ENCODE results near the gene OBSCN.

OBSCN gene

DNA sequence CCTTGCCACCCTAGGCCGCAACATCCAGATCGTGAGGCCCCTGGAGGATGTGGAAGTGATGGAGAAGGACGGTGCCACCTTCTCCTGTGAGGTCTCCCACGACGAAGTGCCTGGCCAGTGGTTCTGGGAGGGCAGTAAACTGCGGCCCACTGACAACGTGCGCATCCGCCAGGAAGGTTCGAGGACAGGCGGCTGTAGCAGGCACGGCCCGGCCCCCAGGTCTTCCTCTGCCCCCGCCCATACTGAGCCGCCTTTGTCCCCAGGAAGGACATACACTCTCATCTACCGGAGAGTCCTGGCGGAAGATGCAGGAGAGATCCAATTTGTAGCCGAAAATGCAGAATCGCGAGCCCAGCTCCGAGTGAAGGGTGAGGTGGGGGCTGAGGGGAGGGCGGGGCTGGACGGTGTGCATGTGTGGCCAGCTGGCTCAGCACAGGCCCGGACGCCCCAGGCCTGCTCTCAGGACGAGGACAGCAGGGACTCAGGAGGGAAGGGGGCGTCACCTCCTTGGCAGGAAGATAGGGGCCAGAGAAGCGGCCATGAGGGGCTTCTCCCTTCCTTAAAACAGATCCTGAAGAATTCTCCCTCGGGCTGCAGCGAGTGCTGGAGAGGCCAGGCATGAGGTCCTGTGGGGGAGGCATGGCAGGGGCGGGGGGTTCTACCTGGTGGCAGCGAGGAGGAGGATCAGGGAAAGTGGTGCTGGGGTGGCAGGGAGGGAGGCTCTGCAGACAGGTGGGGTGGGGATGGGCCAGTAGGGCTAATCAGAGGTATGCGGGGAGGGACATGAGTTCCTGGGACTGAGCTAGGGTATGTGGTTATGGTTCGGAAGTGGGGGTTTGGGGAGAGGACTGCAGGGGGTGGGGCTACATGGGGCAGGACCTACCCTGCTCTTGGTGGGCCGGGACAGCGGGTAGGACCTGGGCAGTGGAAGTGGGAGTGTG lies 69.9 kb downstream of the OBSCN start:
- DNase-seq (ENCODE audit: low read depth) = no peak

DNA sequence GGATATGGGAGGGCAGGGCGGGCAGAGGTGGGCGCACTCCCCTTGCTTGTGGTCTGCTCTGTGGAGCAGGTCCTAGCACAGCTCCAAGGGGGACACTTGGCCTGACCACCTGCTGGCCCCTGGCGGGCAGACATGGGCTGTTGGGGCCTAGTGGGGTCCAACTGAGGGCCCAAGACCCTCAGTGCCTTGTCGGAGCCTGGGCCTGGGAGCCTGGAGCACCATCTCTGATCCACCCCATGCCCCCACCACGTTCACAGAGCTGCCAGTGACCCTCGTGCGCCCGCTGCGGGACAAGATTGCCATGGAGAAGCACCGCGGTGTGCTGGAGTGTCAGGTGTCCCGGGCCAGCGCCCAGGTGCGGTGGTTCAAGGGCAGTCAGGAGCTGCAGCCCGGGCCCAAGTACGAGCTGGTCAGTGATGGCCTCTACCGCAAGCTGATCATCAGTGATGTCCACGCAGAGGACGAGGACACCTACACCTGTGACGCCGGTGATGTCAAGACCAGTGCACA lies 70.6 kb downstream of the OBSCN start:
- DNase-seq (ENCODE audit: low read depth) = no peak

DNA sequence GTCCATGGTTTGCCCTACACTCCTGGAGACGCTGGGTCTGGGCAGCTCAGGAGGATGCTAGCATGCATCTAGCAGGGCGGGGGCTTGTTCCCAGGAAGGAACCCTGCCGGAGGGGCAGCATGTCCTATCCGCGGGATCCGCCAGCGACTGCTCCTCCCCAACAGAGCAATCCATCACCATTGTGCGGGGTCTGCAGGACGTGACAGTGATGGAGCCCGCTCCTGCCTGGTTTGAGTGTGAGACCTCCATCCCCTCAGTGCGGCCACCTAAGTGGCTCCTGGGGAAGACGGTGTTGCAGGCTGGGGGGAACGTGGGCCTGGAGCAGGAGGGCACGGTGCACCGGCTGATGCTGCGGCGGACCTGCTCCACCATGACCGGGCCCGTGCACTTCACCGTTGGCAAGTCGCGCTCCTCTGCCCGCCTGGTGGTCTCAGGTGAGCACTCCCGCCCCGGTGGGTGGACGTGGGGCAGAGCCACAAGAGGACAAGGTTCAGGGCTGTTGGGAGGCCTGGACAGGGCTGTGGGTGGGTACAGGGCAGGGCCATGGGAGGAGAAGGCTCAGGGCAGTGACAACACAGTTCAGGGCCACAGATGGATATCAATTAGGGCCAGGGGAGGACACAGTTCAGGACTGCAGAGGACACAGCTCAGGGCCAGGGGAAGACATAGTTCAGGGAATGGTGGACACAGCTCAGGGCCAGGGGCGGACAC lies 71.3 kb downstream of the OBSCN start:
- DNase-seq (ENCODE audit: low read depth) = no peak

DNA sequence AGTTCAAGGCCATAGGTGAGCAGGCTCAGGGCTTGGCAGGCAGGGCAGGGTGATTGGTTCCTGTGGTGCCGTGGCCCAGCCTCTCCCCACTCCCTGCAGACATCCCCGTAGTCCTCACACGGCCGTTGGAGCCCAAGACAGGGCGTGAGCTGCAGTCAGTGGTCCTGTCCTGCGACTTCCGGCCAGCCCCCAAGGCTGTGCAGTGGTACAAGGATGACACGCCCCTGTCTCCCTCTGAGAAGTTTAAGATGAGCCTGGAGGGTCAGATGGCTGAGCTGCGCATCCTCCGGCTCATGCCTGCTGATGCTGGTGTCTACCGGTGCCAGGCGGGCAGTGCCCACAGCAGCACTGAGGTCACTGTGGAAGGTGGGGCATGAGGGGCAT lies 71.9 kb downstream of the OBSCN start:
- no peak for DNase-seq (ENCODE audit: low read depth)

DNA sequence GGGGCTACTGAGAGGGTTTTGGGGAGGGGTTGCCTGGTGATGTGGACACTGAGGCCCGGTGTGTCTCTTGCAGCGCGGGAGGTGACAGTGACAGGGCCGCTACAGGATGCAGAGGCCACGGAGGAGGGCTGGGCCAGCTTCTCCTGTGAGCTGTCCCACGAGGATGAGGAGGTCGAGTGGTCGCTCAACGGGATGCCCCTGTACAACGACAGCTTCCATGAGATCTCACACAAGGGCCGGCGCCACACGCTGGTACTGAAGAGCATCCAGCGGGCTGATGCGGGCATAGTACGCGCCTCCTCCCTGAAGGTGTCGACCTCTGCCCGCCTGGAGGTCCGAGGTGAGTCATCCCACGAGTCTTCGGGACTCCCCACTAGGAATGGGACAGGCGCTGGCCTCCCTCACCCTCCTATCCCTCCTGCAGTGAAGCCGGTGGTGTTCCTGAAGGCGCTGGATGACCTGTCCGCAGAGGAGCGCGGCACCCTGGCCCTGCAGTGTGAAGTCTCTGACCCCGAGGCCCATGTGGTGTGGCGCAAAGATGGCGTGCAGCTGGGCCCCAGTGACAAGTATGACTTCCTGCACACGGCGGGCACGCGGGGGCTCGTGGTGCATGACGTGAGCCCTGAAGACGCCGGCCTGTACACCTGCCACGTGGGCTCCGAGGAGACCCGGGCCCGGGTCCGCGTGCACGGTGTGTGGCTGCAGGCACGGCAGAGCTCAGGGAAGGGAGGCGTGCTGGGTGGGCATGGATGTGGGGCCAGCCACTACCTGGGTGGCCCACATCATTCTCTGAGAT lies 72.5 kb downstream of the OBSCN start:
- DNase-seq (ENCODE audit: low read depth) = no peak

DNA sequence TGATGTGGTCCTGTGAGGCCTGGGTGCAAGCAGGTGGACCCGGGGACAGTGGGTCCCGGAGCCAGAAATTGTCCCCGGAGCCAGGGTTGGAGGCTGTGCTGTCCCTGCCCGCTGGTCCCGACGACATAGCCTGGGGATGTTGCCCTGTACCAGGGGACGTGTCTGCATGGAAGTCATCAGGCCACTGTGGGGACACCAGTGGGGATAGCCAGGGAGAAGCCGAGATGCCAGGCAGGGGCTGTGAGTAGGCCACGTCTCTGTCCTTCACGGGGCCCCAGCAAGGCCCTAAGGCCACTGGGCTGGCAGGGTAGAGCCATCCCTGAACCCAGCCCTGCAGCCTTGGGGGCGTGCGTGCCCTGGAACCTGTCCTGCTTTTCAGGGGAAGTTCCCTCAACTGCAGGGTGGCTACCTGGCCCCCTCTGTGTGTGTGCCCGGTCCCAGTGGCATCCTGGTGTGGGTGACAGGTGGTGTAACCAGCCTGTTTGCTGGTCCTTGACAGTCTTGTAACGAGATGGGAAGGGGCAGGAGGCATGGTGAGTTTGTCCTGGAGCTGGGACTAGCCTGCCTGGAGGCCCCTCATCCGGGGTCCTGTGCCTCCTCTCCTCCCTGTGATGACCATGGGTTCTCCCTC lies 73.2 kb downstream of the OBSCN start:
- no peak for DNase-seq (ENCODE audit: low read depth)

DNA sequence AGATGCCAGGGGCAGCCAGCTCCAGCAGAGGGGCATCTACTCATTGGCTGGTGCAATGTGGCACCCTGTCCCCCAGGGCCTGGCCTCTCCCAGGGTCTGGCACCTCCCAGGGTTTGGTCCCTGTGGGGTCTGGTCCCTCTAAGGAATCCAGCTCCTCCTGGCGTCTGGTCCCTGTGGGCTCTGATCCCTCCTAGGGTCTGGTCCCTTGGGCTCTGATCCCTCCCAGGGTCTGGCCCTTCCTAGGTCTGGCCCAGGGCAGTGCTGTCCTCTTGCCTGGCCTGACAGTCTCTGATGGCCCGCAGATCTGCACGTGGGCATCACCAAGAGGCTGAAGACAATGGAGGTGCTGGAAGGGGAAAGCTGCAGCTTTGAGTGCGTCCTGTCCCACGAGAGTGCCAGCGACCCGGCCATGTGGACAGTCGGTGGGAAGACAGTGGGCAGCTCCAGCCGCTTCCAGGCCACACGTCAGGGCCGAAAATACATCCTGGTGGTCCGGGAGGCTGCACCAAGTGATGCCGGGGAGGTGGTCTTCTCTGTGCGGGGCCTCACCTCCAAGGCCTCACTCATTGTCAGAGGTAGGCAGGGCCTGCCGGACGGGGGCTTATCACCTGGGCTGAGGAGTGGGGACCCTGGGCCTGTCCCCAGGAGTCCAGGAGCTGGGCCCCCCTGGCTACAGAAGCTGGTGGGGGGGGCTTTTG lies 73.9 kb downstream of the OBSCN start:
- DNase-seq (ENCODE audit: low read depth) = no peak

DNA sequence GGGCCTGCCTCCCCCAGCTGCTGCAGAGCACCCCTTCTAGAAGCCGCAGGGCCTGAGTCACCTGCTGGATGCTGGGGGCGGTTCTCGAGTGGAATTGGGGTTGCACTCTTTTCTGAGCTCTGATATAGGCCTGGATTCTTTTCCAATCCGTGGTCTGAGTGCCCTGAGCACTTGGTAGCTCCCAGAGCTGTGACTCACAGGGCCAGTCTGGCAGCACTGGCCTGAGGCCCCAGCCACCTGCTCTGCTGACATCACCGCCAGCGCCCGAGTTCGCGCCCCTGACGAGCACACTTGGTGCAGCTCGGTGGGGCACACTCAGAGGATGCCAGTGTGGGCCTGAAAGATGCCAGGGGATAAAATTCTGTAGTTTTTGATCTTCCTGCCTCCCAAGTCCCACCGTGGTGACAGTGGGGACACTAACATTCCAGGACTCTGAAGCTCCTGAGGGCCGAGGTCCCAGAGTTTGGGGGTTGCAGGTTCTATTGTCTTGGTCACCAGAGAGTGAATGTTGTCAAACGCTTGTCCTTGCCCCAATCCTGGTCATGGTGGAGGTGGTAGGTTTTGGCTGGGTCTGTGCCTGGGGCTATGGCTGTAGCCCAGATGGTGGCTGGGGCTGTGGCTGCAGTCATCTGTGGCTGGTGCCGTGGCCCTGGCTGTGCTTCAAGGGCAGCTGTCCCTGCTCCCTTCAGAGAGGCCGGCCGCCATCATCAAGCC lies 74.6 kb downstream of the OBSCN start:
- no peak for DNase-seq (ENCODE audit: low read depth)

DNA sequence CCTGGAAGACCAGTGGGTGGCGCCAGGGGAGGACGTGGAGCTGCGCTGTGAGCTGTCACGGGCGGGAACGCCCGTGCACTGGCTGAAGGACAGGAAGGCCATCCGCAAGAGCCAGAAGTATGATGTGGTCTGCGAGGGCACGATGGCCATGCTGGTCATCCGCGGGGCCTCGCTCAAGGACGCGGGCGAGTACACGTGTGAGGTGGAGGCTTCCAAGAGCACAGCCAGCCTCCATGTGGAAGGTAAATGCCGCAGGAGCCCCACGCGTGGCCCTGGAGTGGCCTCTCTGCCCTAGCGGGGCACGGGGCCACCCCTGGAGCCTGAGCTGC lies 75.2 kb downstream of the OBSCN start:
- no peak for DNase-seq (ENCODE audit: low read depth)

DNA sequence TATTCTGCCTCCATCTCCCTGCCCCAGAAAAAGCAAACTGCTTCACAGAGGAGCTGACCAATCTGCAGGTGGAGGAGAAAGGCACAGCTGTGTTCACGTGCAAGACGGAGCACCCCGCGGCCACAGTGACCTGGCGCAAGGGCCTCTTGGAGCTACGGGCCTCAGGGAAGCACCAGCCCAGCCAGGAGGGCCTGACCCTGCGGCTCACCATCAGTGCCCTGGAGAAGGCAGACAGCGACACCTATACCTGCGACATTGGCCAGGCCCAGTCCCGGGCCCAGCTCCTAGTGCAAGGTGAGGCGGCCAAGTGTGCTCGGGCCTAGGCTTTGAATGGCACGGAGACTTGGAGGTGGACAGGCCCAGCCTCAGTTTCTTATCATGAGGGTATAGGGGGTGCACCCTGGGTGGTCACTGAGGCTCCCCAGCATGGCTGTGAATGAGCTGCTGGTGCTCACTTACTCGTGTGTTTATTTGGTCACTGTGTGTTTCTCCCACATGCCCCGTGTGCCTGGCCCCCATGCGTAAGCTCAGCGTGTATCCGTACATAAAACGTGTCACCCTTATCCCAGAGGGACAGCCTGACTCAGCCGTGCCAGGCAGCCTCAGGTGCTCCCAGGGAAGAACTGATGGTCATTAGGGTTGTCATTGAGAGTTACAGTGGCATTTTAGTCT lies 75.8 kb downstream of the OBSCN start:
- DNase-seq (ENCODE audit: low read depth) = no peak

DNA sequence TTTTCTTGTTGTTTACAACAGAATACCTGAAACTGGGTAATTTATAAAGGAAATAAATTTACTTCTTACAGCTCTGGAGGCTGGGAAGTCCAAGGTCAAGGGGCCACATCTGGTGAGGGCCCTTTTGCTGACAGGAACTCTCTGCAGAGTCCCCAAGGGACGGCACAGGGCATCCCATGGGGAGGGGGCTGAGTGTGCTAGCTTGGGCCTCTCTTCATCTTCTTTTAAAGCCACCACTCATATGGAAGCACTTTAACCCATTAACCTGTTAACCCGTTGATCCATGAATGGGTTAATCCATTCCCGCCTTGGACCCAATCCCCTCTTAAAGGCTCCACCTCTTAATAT lies 76.3 kb downstream of the OBSCN start:
- DNase-seq (ENCODE audit: low read depth) = no peak

DNA sequence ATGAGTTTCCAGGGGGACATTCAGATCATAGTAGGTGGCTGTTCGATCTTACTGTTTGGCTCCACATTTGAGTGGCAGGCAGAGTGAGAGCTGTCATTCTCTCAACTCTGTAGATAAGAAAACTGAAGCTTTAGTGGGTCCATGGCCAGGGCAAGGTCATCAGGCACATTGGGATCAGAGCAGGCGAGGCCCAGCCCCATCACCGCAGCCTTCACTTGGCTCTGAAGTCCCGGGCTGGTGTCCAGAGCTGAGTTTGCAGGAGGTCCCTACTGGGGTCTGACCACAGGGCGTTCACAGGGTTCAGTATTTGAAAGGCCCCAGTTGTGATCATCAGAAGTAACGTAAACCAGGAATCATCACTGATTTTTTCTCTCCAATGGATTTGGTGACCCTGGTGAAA lies 76.7 kb downstream of the OBSCN start:
- DNase-seq (ENCODE audit: low read depth) = no peak

DNA sequence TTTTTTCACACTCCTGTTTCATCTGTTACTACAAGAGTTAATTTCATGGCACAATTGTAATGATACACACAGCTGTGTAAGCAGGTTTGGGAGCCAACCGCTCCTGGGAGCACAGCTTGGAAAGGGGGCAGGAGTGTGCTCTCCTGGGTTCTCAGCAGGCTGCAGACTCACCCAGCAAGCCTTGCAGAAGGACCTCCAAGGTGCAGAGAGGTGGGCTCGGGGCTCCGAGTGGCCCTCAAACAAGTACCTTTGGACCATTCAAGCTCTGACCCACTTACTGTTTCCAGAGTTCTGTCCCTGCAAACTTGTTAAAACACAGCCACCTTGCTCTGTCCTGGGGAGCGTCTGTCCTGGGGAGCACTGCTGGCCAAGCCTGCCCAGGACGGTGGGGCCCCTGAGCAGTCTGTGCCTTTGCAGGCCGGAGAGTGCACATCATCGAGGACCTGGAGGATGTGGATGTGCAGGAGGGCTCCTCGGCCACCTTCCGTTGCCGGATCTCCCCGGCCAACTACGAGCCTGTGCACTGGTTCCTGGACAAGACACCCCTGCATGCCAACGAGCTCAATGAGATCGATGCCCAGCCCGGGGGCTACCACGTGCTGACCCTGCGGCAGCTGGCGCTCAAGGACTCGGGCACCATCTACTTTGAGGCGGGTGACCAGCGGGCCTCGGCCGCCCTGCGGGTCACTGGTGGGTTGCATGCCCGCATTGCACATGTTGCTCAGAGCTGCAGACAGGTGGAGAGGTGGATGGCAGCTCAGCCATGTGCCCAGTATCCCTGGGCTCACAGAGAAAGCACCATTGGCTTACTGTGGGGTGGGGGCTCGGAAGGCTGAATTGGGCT lies 78.0 kb downstream of the OBSCN start:
- DNase-seq (ENCODE audit: low read depth) = no peak

DNA sequence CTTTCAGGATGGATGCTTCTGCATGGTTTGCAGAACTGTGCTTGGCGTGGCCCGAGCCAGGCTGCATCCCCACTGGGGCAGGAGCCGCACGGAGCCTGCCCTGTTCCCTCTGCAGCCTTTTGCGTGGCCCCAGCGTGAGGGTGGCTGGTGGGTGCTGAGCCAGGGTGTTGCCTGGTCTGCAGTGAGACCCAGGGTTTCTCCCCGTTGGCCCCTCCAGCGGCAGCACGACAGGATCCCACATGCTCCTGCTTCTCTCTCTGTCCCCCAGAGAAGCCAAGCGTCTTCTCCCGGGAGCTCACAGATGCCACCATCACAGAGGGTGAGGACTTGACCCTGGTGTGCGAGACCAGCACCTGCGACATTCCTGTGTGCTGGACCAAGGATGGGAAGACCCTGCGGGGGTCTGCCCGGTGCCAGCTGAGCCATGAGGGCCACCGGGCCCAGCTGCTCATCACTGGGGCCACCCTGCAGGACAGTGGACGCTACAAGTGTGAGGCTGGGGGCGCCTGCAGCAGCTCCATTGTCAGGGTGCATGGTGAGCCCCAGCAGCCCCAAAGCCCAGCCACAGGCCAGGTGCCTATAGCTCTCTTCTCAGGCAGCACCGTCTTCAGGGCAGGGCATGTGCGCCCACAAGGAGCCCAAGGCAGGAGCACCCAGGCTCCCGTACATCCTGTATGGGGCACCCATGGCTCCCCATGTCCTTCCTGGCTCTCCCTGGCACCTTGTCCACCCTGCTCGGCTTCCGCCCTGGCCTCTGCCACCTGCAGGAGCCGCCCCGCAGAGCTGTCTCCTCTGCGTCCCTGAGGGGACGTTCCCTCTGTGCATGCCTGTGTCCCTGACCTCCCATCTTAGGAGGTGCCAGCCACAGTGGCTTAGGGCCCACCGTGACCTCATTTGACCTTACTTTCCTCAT lies 78.9 kb downstream of the OBSCN start:
- no peak for DNase-seq (ENCODE audit: low read depth)

DNA sequence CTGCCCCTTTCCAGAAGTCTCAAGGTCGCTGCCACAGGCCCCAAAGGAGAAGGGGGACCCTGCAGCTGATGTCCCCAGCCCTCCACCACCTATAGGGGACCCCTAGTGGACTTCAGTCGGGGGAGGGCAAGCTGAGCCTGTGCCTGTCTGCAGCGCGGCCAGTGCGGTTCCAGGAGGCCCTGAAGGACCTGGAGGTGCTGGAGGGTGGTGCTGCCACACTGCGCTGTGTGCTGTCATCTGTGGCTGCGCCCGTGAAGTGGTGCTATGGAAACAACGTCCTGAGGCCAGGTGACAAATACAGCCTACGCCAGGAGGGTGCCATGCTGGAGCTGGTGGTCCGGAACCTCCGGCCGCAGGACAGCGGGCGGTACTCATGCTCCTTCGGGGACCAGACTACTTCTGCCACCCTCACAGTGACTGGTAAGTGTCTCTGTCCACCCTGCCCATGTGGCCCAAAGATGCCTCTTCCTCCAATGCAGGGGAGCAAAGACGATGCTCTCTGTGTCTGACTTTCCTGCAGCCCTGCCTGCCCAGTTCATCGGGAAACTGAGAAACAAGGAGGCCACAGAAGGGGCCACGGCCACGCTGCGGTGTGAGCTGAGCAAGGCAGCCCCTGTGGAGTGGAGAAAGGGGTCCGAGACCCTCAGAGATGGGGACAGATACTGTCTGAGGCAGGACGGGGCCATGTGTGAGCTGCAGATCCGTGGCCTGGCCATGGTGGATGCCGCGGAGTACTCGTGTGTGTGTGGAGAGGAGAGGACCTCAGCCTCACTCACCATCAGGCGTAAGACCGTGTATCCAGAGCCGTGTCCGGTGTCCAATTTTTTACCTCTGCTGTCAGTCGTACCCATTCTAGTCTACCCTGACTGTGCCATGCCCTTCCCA lies 79.9 kb downstream of the OBSCN start:
- DNase-seq (ENCODE audit: low read depth) = no peak

DNA sequence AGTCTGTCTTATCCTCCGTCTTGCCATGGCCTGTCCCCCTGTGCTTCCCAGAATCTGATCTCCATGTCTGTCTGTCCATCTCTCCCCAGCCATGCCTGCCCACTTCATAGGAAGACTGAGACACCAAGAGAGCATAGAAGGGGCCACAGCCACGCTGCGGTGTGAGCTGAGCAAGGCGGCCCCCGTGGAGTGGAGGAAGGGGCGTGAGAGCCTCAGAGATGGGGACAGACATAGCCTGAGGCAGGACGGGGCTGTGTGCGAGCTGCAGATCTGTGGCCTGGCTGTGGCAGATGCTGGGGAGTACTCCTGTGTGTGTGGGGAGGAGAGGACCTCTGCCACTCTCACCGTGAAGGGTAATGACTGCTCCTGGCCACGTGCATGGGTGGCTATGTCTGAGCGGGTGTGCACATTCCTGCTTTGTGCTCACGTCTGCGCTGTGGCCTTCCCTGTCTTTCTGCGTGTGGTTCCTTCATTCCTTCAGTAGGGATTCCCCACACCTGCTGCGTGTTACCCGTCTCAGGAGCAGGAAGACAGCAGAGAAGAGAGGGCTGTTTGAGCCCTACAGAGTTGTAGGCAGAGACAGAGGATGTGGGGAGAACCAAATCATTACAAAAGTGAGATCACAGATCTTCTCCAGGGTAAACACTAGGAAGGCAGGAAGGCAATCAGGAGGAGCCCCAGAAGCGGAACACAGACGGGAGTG lies 80.8 kb downstream of the OBSCN start:
- no peak for DNase-seq (ENCODE audit: low read depth)

All from stimulated activated CD4-positive, alpha-beta T cell treated with anti-CD3 and anti-CD28 coated beads, Interleukin-2, amount 100 ng/mL, for 4 hours (primary cell).